ENCODE measurements around the gene ARHGAP42.

The ARHGAP42 gene

GRCh38 chr11:100923555-100923954 lies 236.5 kb downstream of the ARHGAP42 start:
- Histone ChIP-seq H3K4me1 (ENCODE audit: control insufficient read depth in 1 of 2, insufficient read depth in 2 of 2, low read length in 2 of 2) (peaks cover 0 to 7% of the 10 kb centered on the region in 2 donors), H3K9ac (ENCODE audit: low read depth in 1 of 2, low read length in 2 of 2) (no peak overlapping the region), H3K27ac (ENCODE audit: low read depth, low read length) (no peak overlapping the region), H3K36me3 (ENCODE audit: control insufficient read depth in 1 of 2, insufficient read depth in 2 of 2, low read length in 2 of 2) (no peaks in the 10 kb centered on the region), H3K9me3 (ENCODE audit: control insufficient read depth in 1 of 2, low read length in 2 of 2) (no peaks in the 10 kb centered on the region), H3K27me3 (ENCODE audit: control insufficient read depth in 1 of 2, insufficient read depth in 2 of 2, low read length in 2 of 2) (no peaks in the 10 kb centered on the region), H3K4me3 (ENCODE audit: low read depth in 1 of 2, low read length in 2 of 2) (no peak overlapping the region)

GRCh38 chr11:100925935-100926334 lies 238.8 kb downstream of the ARHGAP42 start:
- Histone ChIP-seq H3K9me3 (ENCODE audit: control insufficient read depth in 1 of 2, low read length in 2 of 2) (no peaks in the 10 kb centered on the region), H3K4me3 (ENCODE audit: low read depth in 1 of 2, low read length in 2 of 2) (no peak overlapping the region), H3K36me3 (ENCODE audit: control insufficient read depth in 1 of 2, insufficient read depth in 2 of 2, low read length in 2 of 2) (no peaks in the 10 kb centered on the region), H3K27ac (ENCODE audit: low read depth, low read length) (no peak overlapping the region), H3K9ac (ENCODE audit: low read depth in 1 of 2, low read length in 2 of 2) (no peak overlapping the region), H3K4me1 (ENCODE audit: control insufficient read depth in 1 of 2, insufficient read depth in 2 of 2, low read length in 2 of 2) (no peaks in the 10 kb centered on the region), H3K27me3 (ENCODE audit: control insufficient read depth in 1 of 2, insufficient read depth in 2 of 2, low read length in 2 of 2) (no peaks in the 10 kb centered on the region)

GRCh38 chr11:100927579-100927978 lies 240.5 kb downstream of the ARHGAP42 start:
- no peaks in the 10 kb centered on the region for H3K9me3 ChIP-seq (ENCODE audit: control insufficient read depth in 1 of 2, low read length in 2 of 2)
- H3K4me1 ChIP-seq (ENCODE audit: control insufficient read depth in 1 of 2, insufficient read depth in 2 of 2, low read length in 2 of 2) = no peaks in the 10 kb centered on the region
- H3K9ac ChIP-seq (ENCODE audit: low read depth in 1 of 2, low read length in 2 of 2) = no peak overlapping the region
- no peak overlapping the region for H3K27ac ChIP-seq (ENCODE audit: low read depth, low read length)
- no peaks in the 10 kb centered on the region for H3K27me3 ChIP-seq (ENCODE audit: control insufficient read depth in 1 of 2, insufficient read depth in 2 of 2, low read length in 2 of 2)
- no peak overlapping the region for H3K4me3 ChIP-seq (ENCODE audit: low read depth in 1 of 2, low read length in 2 of 2)
- H3K36me3 ChIP-seq (ENCODE audit: control insufficient read depth in 1 of 2, insufficient read depth in 2 of 2, low read length in 2 of 2) = no peaks in the 10 kb centered on the region

- Histone ChIP-seq H3K27ac (ENCODE audit: low read depth, low read length) (no peak overlapping the region), H3K4me3 (ENCODE audit: low read depth in 1 of 2, low read length in 2 of 2) (no peak overlapping the region), H3K9ac (ENCODE audit: low read depth in 1 of 2, low read length in 2 of 2) (no peak overlapping the region), H3K9me3 (ENCODE audit: control insufficient read depth in 1 of 2, low read length in 2 of 2) (no peaks in the 10 kb centered on the region), H3K4me1 (ENCODE audit: control insufficient read depth in 1 of 2, insufficient read depth in 2 of 2, low read length in 2 of 2) (no peaks in the 10 kb centered on the region), H3K36me3 (ENCODE audit: control insufficient read depth in 1 of 2, insufficient read depth in 2 of 2, low read length in 2 of 2) (no peaks in the 10 kb centered on the region), H3K27me3 (ENCODE audit: control insufficient read depth in 1 of 2, insufficient read depth in 2 of 2, low read length in 2 of 2) (no peaks in the 10 kb centered on the region)
Observed at GRCh38 chr11:100928426-100928825, 241.3 kb downstream of the ARHGAP42 start.

GRCh38 chr11:100929377-100929776 lies 242.3 kb downstream of the ARHGAP42 start:
- Histone ChIP-seq H3K9ac (ENCODE audit: low read depth in 1 of 2, low read length in 2 of 2) (no peak overlapping the region), H3K4me3 (ENCODE audit: low read depth in 1 of 2, low read length in 2 of 2) (no peak overlapping the region), H3K4me1 (ENCODE audit: control insufficient read depth in 1 of 2, insufficient read depth in 2 of 2, low read length in 2 of 2) (no peaks in the 10 kb centered on the region), H3K27me3 (ENCODE audit: control insufficient read depth in 1 of 2, insufficient read depth in 2 of 2, low read length in 2 of 2) (no peaks in the 10 kb centered on the region), H3K36me3 (ENCODE audit: control insufficient read depth in 1 of 2, insufficient read depth in 2 of 2, low read length in 2 of 2) (no peaks in the 10 kb centered on the region), H3K27ac (ENCODE audit: low read depth, low read length) (no peak overlapping the region), H3K9me3 (ENCODE audit: control insufficient read depth in 1 of 2, low read length in 2 of 2) (no peaks in the 10 kb centered on the region)

- Histone ChIP-seq H3K9me3 (ENCODE audit: control insufficient read depth in 1 of 2, low read length in 2 of 2) (no peaks in the 10 kb centered on the region), H3K9ac (ENCODE audit: low read depth in 1 of 2, low read length in 2 of 2) (no peak overlapping the region), H3K4me3 (ENCODE audit: low read depth in 1 of 2, low read length in 2 of 2) (no peak overlapping the region), H3K4me1 (ENCODE audit: control insufficient read depth in 1 of 2, insufficient read depth in 2 of 2, low read length in 2 of 2) (no peaks in the 10 kb centered on the region), H3K36me3 (ENCODE audit: control insufficient read depth in 1 of 2, insufficient read depth in 2 of 2, low read length in 2 of 2) (no peaks in the 10 kb centered on the region), H3K27ac (ENCODE audit: low read depth, low read length) (no peak overlapping the region), H3K27me3 (ENCODE audit: control insufficient read depth in 1 of 2, insufficient read depth in 2 of 2, low read length in 2 of 2) (no peaks in the 10 kb centered on the region)
Observed at GRCh38 chr11:100930185-100930778, 243.2 kb downstream of the ARHGAP42 start.

GRCh38 chr11:100932474-100933100 lies 245.5 kb downstream of the ARHGAP42 start:
- H3K27me3 ChIP-seq (ENCODE audit: control insufficient read depth in 1 of 2, insufficient read depth in 2 of 2, low read length in 2 of 2) = no peaks in the 10 kb centered on the region
- H3K36me3 ChIP-seq (ENCODE audit: control insufficient read depth in 1 of 2, insufficient read depth in 2 of 2, low read length in 2 of 2) = peaks cover 0 to 8% of the 10 kb centered on the region in 2 donors
- H3K4me3 ChIP-seq (ENCODE audit: low read depth in 1 of 2, low read length in 2 of 2) = no peak overlapping the region
- no peaks in the 10 kb centered on the region for H3K9me3 ChIP-seq (ENCODE audit: control insufficient read depth in 1 of 2, low read length in 2 of 2)
- H3K27ac ChIP-seq (ENCODE audit: low read depth, low read length) = no peak overlapping the region
- no peak overlapping the region for H3K9ac ChIP-seq (ENCODE audit: low read depth in 1 of 2, low read length in 2 of 2)
- no peaks in the 10 kb centered on the region for H3K4me1 ChIP-seq (ENCODE audit: control insufficient read depth in 1 of 2, insufficient read depth in 2 of 2, low read length in 2 of 2)

- Histone ChIP-seq H3K9ac (ENCODE audit: low read depth in 1 of 2, low read length in 2 of 2) (no peak overlapping the region), H3K9me3 (ENCODE audit: control insufficient read depth in 1 of 2, low read length in 2 of 2) (no peaks in the 10 kb centered on the region), H3K27me3 (ENCODE audit: control insufficient read depth in 1 of 2, insufficient read depth in 2 of 2, low read length in 2 of 2) (no peaks in the 10 kb centered on the region), H3K27ac (ENCODE audit: low read depth, low read length) (no peak overlapping the region), H3K4me1 (ENCODE audit: control insufficient read depth in 1 of 2, insufficient read depth in 2 of 2, low read length in 2 of 2) (peaks cover 0 to under 1% of the 10 kb centered on the region in 2 donors), H3K4me3 (ENCODE audit: low read depth in 1 of 2, low read length in 2 of 2) (no peak overlapping the region), H3K36me3 (ENCODE audit: control insufficient read depth in 1 of 2, insufficient read depth in 2 of 2, low read length in 2 of 2) (peaks cover 0 to 8% of the 10 kb centered on the region in 2 donors)
Observed at GRCh38 chr11:100936781-100937180, 249.7 kb downstream of the ARHGAP42 start.

- no peak overlapping the region for H3K9ac ChIP-seq (ENCODE audit: low read depth in 1 of 2, low read length in 2 of 2)
- H3K27me3 ChIP-seq (ENCODE audit: control insufficient read depth in 1 of 2, insufficient read depth in 2 of 2, low read length in 2 of 2) = no peaks in the 10 kb centered on the region
- peaks cover 0 to 8% of the 10 kb centered on the region in 2 donors for H3K36me3 ChIP-seq (ENCODE audit: control insufficient read depth in 1 of 2, insufficient read depth in 2 of 2, low read length in 2 of 2)
- H3K4me1 ChIP-seq (ENCODE audit: control insufficient read depth in 1 of 2, insufficient read depth in 2 of 2, low read length in 2 of 2) = peaks cover 0 to 6% of the 10 kb centered on the region in 2 donors
- no peak overlapping the region for H3K27ac ChIP-seq (ENCODE audit: low read depth, low read length)
- H3K4me3 ChIP-seq (ENCODE audit: low read depth in 1 of 2, low read length in 2 of 2) = no peak overlapping the region
- H3K9me3 ChIP-seq (ENCODE audit: control insufficient read depth in 1 of 2, low read length in 2 of 2) = no peaks in the 10 kb centered on the region
Observed at GRCh38 chr11:100939571-100939970, 252.5 kb downstream of the ARHGAP42 start.

GRCh38 chr11:100940111-100940510 lies 253.0 kb downstream of the ARHGAP42 start:
- Histone ChIP-seq H3K27me3 (ENCODE audit: control insufficient read depth in 1 of 2, insufficient read depth in 2 of 2, low read length in 2 of 2) (no peaks in the 10 kb centered on the region), H3K4me1 (ENCODE audit: control insufficient read depth in 1 of 2, insufficient read depth in 2 of 2, low read length in 2 of 2) (peaks cover 0 to 6% of the 10 kb centered on the region in 2 donors), H3K4me3 (ENCODE audit: low read depth in 1 of 2, low read length in 2 of 2) (no peak overlapping the region), H3K9me3 (ENCODE audit: control insufficient read depth in 1 of 2, low read length in 2 of 2) (no peaks in the 10 kb centered on the region), H3K36me3 (ENCODE audit: control insufficient read depth in 1 of 2, insufficient read depth in 2 of 2, low read length in 2 of 2) (peaks cover 0 to 8% of the 10 kb centered on the region in 2 donors), H3K27ac (ENCODE audit: low read depth, low read length) (no peak overlapping the region), H3K9ac (ENCODE audit: low read depth in 1 of 2, low read length in 2 of 2) (no peak overlapping the region)

Measured in duodenal mucosa (tissue), 2 donors.